H1 (cell line): ENCODE measurements around the gene PELI2. TPM values are rescaled to one million over a fixed set of nuclear protein-coding genes. Genes with fewer than 3 reads are reported as not detected.

Source experiments
- CTCF ChIA-PET: fragments of 300-600 bp; sonication (Branson Sonifier 250); formaldehyde crosslinking; loops from one replicate; lab custom pipeline; 2021; ENCODE audit not compliant: partially characterized antibody; lab: Charles Lee
- POLR2A ChIA-PET: fragments of 300-600 bp; sonication (Branson Sonifier 250); formaldehyde crosslinking; loops from one replicate; lab custom pipeline; 2021; ENCODE audit warnings: inconsistent platforms; ENCODE audit not compliant: partially characterized antibody; lab: Charles Lee
- DNase-seq, 2 experiments: peaks; one replicate each; pipeline versions ENCODE4 v3.0.0 to v3.0.0-alpha.2; 2010 to 2022; ENCODE audit warnings: low spot score in 2 of 2, low read depth in 1 of 2, mixed read lengths in 1 of 2
- FAIRE-seq: peaks from 2 replicates; lab custom pipeline; 2011; peaks lifted over from hg19 to GRCh38; lab: Jason Lieb, UNC
- H2AFZ ChIP-seq: 2 replicates; pipeline ENCODE4 v1.8.1; 2012; ENCODE audit warnings: low read length, inconsistent platforms
- H2AK5ac ChIP-seq: 2 replicates; pipeline ENCODE4 v1.6.1; 2013; ENCODE audit warnings: low read depth, low read length
- H2BK120ac ChIP-seq: replicated peaks from 2 replicates; pipeline ENCODE3; 2013; ENCODE audit warnings: low read depth, low read length, inconsistent platforms
- H2BK12ac ChIP-seq: 2 replicates; pipeline ENCODE4 v1.6.1; 2013; ENCODE audit warnings: low read depth, low read length
- H2BK15ac ChIP-seq: 2 replicates; pipeline ENCODE4 v1.6.1; 2013; ENCODE audit warnings: low read length
- H2BK20ac ChIP-seq: 2 replicates; pipeline ENCODE4 v1.6.1; 2013; ENCODE audit warnings: low read length
- H2BK5ac ChIP-seq: 2 replicates; pipeline ENCODE4 v1.6.1; 2013; ENCODE audit warnings: low read depth, low read length
- H3K14ac ChIP-seq: 2 replicates; pipeline ENCODE4 v1.6.1; 2013; ENCODE audit warnings: inconsistent platforms; ENCODE audit not compliant: insufficient read length
- H3K18ac ChIP-seq: 2 replicates; pipeline ENCODE4 v1.6.1; 2013; ENCODE audit warnings: low read length; ENCODE audit errors: extremely low read depth
- H3K23ac ChIP-seq: 2 replicates; pipeline ENCODE4 v1.6.1; 2013; ENCODE audit warnings: inconsistent platforms; ENCODE audit not compliant: insufficient read length
- H3K23me2 ChIP-seq: 2 replicates; pipeline ENCODE4 v1.6.1; 2013; ENCODE audit warnings: low read depth, low read length
- H3K27ac ChIP-seq: 2 replicates; pipeline ENCODE4 v1.6.1; 2011; ENCODE audit warnings: low read depth, low read length, inconsistent platforms
- H3K27me3 ChIP-seq, 4 experiments: replicated peaks in 1 of 4; 1 replicate in 1 of 4; 2 replicates in 3 of 4; pipeline versions ENCODE4 v1.6.1 to v1.8.1; 2011 to 2013; ENCODE audit warnings: low read length in 3 of 4, mild to moderate bottlenecking in 3 of 4, inconsistent platforms in 2 of 4, mixed read lengths in 2 of 4, moderate library complexity in 1 of 4; ENCODE audit not compliant: control insufficient read depth in 3 of 4, insufficient read depth in 3 of 4; ENCODE audit errors: extremely low read depth in 1 of 4
- H3K36me3 ChIP-seq, 4 experiments: 2 replicates each; pipeline versions ENCODE4 v1.6.1 to v1.8.1; 2011 to 2013; ENCODE audit warnings: mild to moderate bottlenecking in 4 of 4, low read length in 3 of 4, moderate library complexity in 2 of 4, control low read depth in 1 of 4, inconsistent platforms in 1 of 4; ENCODE audit not compliant: insufficient read depth in 4 of 4, control insufficient read depth in 2 of 4
- H3K4ac ChIP-seq: replicated peaks from 2 replicates; pipeline ENCODE3; 2013; ENCODE audit warnings: low read length, low read depth, mixed read lengths, inconsistent platforms; ENCODE audit not compliant: insufficient read length
- H3K4me1 ChIP-seq, 4 experiments: replicated peaks in 1 of 4; 1 replicate in 1 of 4; 2 replicates in 3 of 4; pipeline versions ENCODE4 v1.6.1 to v1.8.1; 2011 to 2013; ENCODE audit warnings: low read length in 3 of 4, inconsistent platforms in 2 of 4, mixed read lengths in 1 of 4; ENCODE audit not compliant: insufficient read depth in 4 of 4, control insufficient read depth in 3 of 4
- H3K4me2 ChIP-seq, 2 experiments: 2 replicates each; pipeline versions ENCODE4 v1.6.1 to v1.8.1; 2011 to 2013; ENCODE audit warnings: low read depth in 2 of 2, low read length in 2 of 2, control low read depth in 1 of 2, inconsistent platforms in 1 of 2, mild to moderate bottlenecking in 1 of 2; ENCODE audit not compliant: insufficient read depth in 1 of 2
- H3K4me3 ChIP-seq, 4 experiments: fragments of 200-600, 300-600 bp in 1 of 4; sonication (generic), shearing (Covaris generic), sonication (Bioruptor Twin) in 1 of 4; 2 replicates each; pipeline versions ENCODE4 v1.5.1 to v1.8.1; 2011 to 2016; ENCODE audit warnings: low read length in 4 of 4, low read depth in 3 of 4, control low read depth in 2 of 4, inconsistent platforms in 2 of 4, mild to moderate bottlenecking in 2 of 4, mixed read lengths in 1 of 4, moderate library complexity in 1 of 4; ENCODE audit not compliant: insufficient read depth in 2 of 4; ENCODE audit errors: extremely low read depth in 1 of 4
- H3K56ac ChIP-seq: replicated peaks from 2 replicates; pipeline ENCODE3; 2013; ENCODE audit warnings: low read depth, mild to moderate bottlenecking, mixed read lengths, low read length, inconsistent platforms; ENCODE audit not compliant: insufficient read length
- H3K79me1 ChIP-seq: 2 replicates; pipeline ENCODE4 v1.6.1; 2013; ENCODE audit warnings: low read depth, low read length, control low read depth
- H3K79me2 ChIP-seq, 2 experiments: 2 replicates each; pipeline versions ENCODE4 v1.6.1 to v1.8.1; 2012 to 2013; ENCODE audit warnings: low read length in 2 of 2, mild to moderate bottlenecking in 2 of 2, inconsistent platforms in 1 of 2; ENCODE audit not compliant: insufficient read depth in 2 of 2, control insufficient read depth in 1 of 2
- H3K9ac ChIP-seq, 4 experiments: replicated peaks in 1 of 4; 1 replicate in 1 of 4; 2 replicates in 3 of 4; pipeline versions ENCODE4 v1.6.1 to v1.8.1; 2011 to 2013; ENCODE audit warnings: low read depth in 3 of 4, low read length in 3 of 4, control low read depth in 2 of 4, mild to moderate bottlenecking in 2 of 4, moderate library complexity in 2 of 4, inconsistent platforms in 1 of 4; ENCODE audit errors: extremely low read depth in 1 of 4
- H3K9me3 ChIP-seq, 2 experiments: 2 replicates each; pipeline versions ENCODE4 v1.6.1 to v1.8.1; 2012 to 2013; ENCODE audit warnings: mild to moderate bottlenecking in 2 of 2, moderate library complexity in 2 of 2, control low read depth in 1 of 2, inconsistent platforms in 1 of 2, low read depth in 1 of 2, low read length in 1 of 2, mixed read lengths in 1 of 2; ENCODE audit not compliant: insufficient read depth in 2 of 2
- H4K20me1 ChIP-seq, 2 experiments: replicated peaks in 1 of 2; 2 replicates each; pipeline versions ENCODE3 to v1.8.1; 2011 to 2013; ENCODE audit warnings: inconsistent platforms in 2 of 2, low read length in 2 of 2, mild to moderate bottlenecking in 1 of 2; ENCODE audit not compliant: insufficient read depth in 2 of 2, control insufficient read depth in 1 of 2
- H4K5ac ChIP-seq: 2 replicates; pipeline ENCODE4 v1.6.1; 2013; ENCODE audit warnings: low read length, low read depth, mixed read lengths, inconsistent platforms; ENCODE audit not compliant: insufficient read length
- H4K8ac ChIP-seq: 2 replicates; pipeline ENCODE4 v1.8.0; 2013; ENCODE audit warnings: mild to moderate bottlenecking, moderate library complexity, low read length, inconsistent platforms; ENCODE audit not compliant: insufficient read depth; ENCODE audit errors: extremely low read depth
- H4K91ac ChIP-seq: replicated peaks from 2 replicates; pipeline ENCODE3; 2013; ENCODE audit warnings: low read length, mixed read lengths, inconsistent platforms; ENCODE audit not compliant: insufficient read length
- CEBPB ChIP-seq: IDR thresholded peaks from 2 replicates; pipeline ENCODE4 v1.6.1; 2012; ENCODE audit warnings: low read depth, low read length
- EGR1 ChIP-seq: IDR thresholded peaks from 2 replicates; pipeline ENCODE4 v1.6.1; 2011; ENCODE audit warnings: low read depth, low read length, borderline replicate concordance
- WGBS, 2 experiments: shearing (Covaris generic) in 1 of 2; methylation state at CpG; one replicate each; pipeline versions ENCODE4 v1.1.6 to v1.1.7; 2013 to 2015; ENCODE audit warnings: low lambda C conversion rate in 2 of 2, mixed read lengths in 2 of 2, inconsistent platforms in 1 of 2, low coverage in 1 of 2, missing lambda C conversion rate in 1 of 2; ENCODE audit not compliant: insufficient replicate concordance in 2 of 2, insufficient coverage in 1 of 2, insufficient read length in 1 of 2; ENCODE audit errors: extremely low coverage in 1 of 2, missing lambda C conversion rate in 1 of 2; 5-methylcytosine and 5-hydroxymethylcytosine counted together
- polyA plus RNA-seq, 7 experiments: library from polyadenylated mRNA; depleted of rRNA in 3 of 7; stranded (reverse) in 5 of 7; unstranded in 2 of 7; fragments of >200 nt in 5 of 7; fragments of 200-250 nt in 2 of 7; gene quantifications; 1 replicate in 5 of 7; 2 replicates in 1 of 7; 4 replicates in 1 of 7; pipeline versions ENCODE4 v1.2.1 to v1.2.3, GENCODE V29; 2011 to 2013; ENCODE audit warnings: missing spikeins in 2 of 7, mixed read lengths in 2 of 7
- total RNA-seq: library from RNA; stranded (reverse); fragmentation: NEBNext Ultra II Directional; extraction: Animal tissue kit (Norgen Biotek cat#: 25700); gene quantifications from 2 replicates; pipeline ENCODE4 v1.2.1, GENCODE V29; 2021

The PELI2 gene
- total and polyA plus RNA-seq, 2 of the 8 experiments (the other 6 are each of a cell fraction or from before 2014, with no cell fraction given) = 14.6 to 25.7 TPM

DNA sequence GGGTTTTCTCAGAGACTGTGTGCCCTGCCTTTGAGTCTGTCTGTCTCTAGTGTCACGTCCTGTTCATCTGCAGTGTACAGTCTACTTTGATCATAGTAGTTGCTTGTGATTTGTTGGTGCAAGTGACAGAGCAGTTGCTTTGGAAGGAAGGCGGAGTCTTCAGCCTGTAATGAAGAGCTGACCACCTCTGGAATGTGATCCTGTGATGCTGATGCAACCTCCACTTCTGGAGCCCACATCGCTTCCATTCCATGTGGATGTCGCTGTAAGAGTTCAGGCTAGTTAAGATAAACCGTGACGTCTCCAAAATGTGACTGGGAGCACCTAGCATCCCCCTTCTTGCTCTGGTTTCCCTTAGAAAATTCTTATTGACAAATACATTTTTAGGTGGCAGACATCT is 51.8 kb downstream of the PELI2 start:
- no peaks in the 10 kb centered on the region for H3K9me3 ChIP-seq
- no peak overlapping the region for H2BK120ac ChIP-seq
- H3K27me3 ChIP-seq = no peaks in the 10 kb centered on the region
- H3K23me2 ChIP-seq = no peaks in the 10 kb centered on the region
- no peak overlapping the region for H3K27ac ChIP-seq
- no peak overlapping the region for H3K9ac ChIP-seq
- peak; percentile 63 for TF ChIP-seq CEBPB
- no peak for TF ChIP-seq EGR1
- TF ChIP-seq, all 59 proteins: peak for 1
- no peak overlapping the region for H3K56ac ChIP-seq
- H3K23ac ChIP-seq = no peak overlapping the region
- H3K79me1 ChIP-seq = peaks cover 2% of the 10 kb centered on the region
- H2AFZ ChIP-seq = no peak overlapping the region
- H3K4me3 ChIP-seq = no peak overlapping the region
- no peak overlapping the region for H2AK5ac ChIP-seq
- H3K79me2 ChIP-seq = peaks cover 0 to 75% of the 10 kb centered on the region in 2 experiments; a peak in 3 of 4 replicates
- ChIA-PET POLR2A (no interaction called here), CTCF (no interaction called here)
- H4K8ac ChIP-seq = no peak overlapping the region
- DNase-seq (no peak), FAIRE-seq (no peak)
- peaks cover 0 to 4% (median 0%) of the 10 kb centered on the region in 4 experiments; a peak in 2 of 7 replicates for H3K4me1 ChIP-seq
- H4K5ac ChIP-seq = no peak overlapping the region
- 94% methylated on average over 6 of the region's 6 CpGs; no CpG with 5 or more reads in 1 of the 2 experiments for WGBS, 2 experiments
- H3K4me2 ChIP-seq = no peak overlapping the region
- no peak overlapping the region for H4K91ac ChIP-seq
- H4K20me1 ChIP-seq = peaks cover 0 to 2% of the 10 kb centered on the region in 2 experiments
- no peak overlapping the region for H2BK20ac ChIP-seq
- no peak overlapping the region for H3K14ac ChIP-seq
- no peak overlapping the region for H2BK15ac ChIP-seq
- no peak overlapping the region for H3K18ac ChIP-seq
- H3K36me3 ChIP-seq = no peaks in the 10 kb centered on the region
- H2BK5ac ChIP-seq = no peak overlapping the region
- no peak overlapping the region for H3K4ac ChIP-seq
- no peak overlapping the region for H2BK12ac ChIP-seq
